ENCODE measurements around the gene DOCK2.
"Not testable (repeated sequence)": the region's sequence is repeated elsewhere in the genome, so short reads cannot be mapped to it uniquely, and the experiment has no call there.

The DOCK2 gene

DNA sequence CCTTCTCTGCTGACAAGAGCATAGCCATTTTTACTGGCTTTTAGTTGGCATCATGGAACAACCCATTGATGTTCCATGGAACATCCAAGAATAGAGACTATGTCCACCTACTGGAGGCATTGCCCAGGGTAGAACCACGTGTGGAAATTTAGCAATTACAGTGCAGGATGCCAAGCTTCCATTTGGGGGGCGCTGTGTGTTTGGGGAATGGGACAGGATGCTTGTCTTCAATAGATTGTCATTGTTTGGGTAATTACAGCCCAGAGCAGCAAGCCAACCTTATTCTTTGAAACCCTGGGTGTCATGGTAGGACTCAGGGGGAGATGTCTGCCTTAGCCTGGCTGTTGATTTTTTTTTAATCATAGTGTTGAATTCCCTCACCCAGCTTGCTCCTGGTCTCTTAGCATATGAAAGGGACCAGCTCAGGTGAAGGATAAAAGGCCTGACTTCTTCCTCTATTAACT is 171.1 kb downstream of the DOCK2 start:
- no peak overlapping the region for H3K9ac ChIP-seq (ENCODE audit: low read depth in 1 of 2, low read length in 2 of 2)
- no peaks in the 10 kb centered on the region for H3K9me3 ChIP-seq (ENCODE audit: control insufficient read depth in 2 of 2, low read length in 2 of 2)
- peaks cover 0 to 6% of the 10 kb centered on the region in 2 donors for H3K36me3 ChIP-seq (ENCODE audit: control insufficient read depth in 2 of 2, insufficient read depth in 2 of 2, low read length in 2 of 2)
- H3K4me3 ChIP-seq (ENCODE audit: low read length in 2 of 2): no peak overlapping the region
- H3K27me3 ChIP-seq (ENCODE audit: control insufficient read depth in 2 of 2, insufficient read depth in 2 of 2, low read length in 2 of 2): no peaks in the 10 kb centered on the region
- no peak overlapping the region for H3K27ac ChIP-seq (ENCODE audit: low read depth in 2 of 2, low read length in 2 of 2)
- no peaks in the 10 kb centered on the region for H3K4me1 ChIP-seq (ENCODE audit: control insufficient read depth in 2 of 2, insufficient read depth in 2 of 2, low read length in 2 of 2)

DNA sequence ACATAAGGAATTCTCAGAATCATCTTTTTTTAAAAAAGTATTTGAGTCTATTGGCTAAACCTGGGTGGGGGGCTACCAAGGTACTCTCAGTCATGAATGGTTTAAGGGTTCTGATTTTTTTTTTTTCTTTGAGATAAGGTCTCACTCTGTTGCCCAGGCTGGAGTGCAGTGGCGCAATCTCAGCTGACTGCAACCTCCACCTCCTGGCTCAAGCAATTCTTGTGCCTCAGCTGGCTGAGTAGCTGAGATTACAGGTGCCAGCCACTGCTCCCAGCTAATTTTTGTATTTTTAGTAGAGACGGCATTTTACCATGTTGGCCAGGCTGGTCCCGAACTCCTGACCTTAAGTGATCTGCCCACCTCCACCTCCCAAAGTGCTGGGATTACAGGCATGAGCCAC is 171.8 kb downstream of the DOCK2 start:
- not testable (repeated sequence) for H3K4me3 ChIP-seq (ENCODE audit: low read length in 2 of 2); H3K9ac ChIP-seq (ENCODE audit: low read depth in 1 of 2, low read length in 2 of 2); H3K4me1 ChIP-seq (ENCODE audit: control insufficient read depth in 2 of 2, insufficient read depth in 2 of 2, low read length in 2 of 2); H3K27ac ChIP-seq (ENCODE audit: low read depth in 2 of 2, low read length in 2 of 2); H3K9me3 ChIP-seq (ENCODE audit: control insufficient read depth in 2 of 2, low read length in 2 of 2); H3K36me3 ChIP-seq (ENCODE audit: control insufficient read depth in 2 of 2, insufficient read depth in 2 of 2, low read length in 2 of 2); H3K27me3 ChIP-seq (ENCODE audit: control insufficient read depth in 2 of 2, insufficient read depth in 2 of 2, low read length in 2 of 2)

- Histone ChIP-seq H3K27ac (ENCODE audit: low read depth in 2 of 2, low read length in 2 of 2) (no peak overlapping the region), H3K9ac (ENCODE audit: low read depth in 1 of 2, low read length in 2 of 2) (no peak overlapping the region), H3K4me3 (ENCODE audit: low read length in 2 of 2) (no peak overlapping the region), H3K36me3 (ENCODE audit: control insufficient read depth in 2 of 2, insufficient read depth in 2 of 2, low read length in 2 of 2) (peaks cover 0 to 5% of the 10 kb centered on the region in 2 donors), H3K27me3 (ENCODE audit: control insufficient read depth in 2 of 2, insufficient read depth in 2 of 2, low read length in 2 of 2) (no peaks in the 10 kb centered on the region), H3K9me3 (ENCODE audit: control insufficient read depth in 2 of 2, low read length in 2 of 2) (no peaks in the 10 kb centered on the region), H3K4me1 (ENCODE audit: control insufficient read depth in 2 of 2, insufficient read depth in 2 of 2, low read length in 2 of 2) (no peaks in the 10 kb centered on the region)
These were observed 172.2 kb downstream of the DOCK2 start for GRCh38 chr5:169809281-169809680.

- H3K9ac ChIP-seq (ENCODE audit: low read depth in 1 of 2, low read length in 2 of 2): no peak overlapping the region
- no peaks in the 10 kb centered on the region for H3K27me3 ChIP-seq (ENCODE audit: control insufficient read depth in 2 of 2, insufficient read depth in 2 of 2, low read length in 2 of 2)
- H3K27ac ChIP-seq (ENCODE audit: low read depth in 2 of 2, low read length in 2 of 2): no peak overlapping the region
- no peak overlapping the region for H3K4me3 ChIP-seq (ENCODE audit: low read length in 2 of 2)
- H3K9me3 ChIP-seq (ENCODE audit: control insufficient read depth in 2 of 2, low read length in 2 of 2): no peaks in the 10 kb centered on the region
- H3K4me1 ChIP-seq (ENCODE audit: control insufficient read depth in 2 of 2, insufficient read depth in 2 of 2, low read length in 2 of 2): no peaks in the 10 kb centered on the region
- H3K36me3 ChIP-seq (ENCODE audit: control insufficient read depth in 2 of 2, insufficient read depth in 2 of 2, low read length in 2 of 2): peaks cover 0 to 5% of the 10 kb centered on the region in 2 donors
These were observed 173.4 kb downstream of the DOCK2 start for GRCh38 chr5:169810524-169810923.

GRCh38 chr5:169811023-169811422 is 173.9 kb downstream of the DOCK2 start:
- Histone ChIP-seq H3K27ac (ENCODE audit: low read depth in 2 of 2, low read length in 2 of 2) (no peak overlapping the region), H3K27me3 (ENCODE audit: control insufficient read depth in 2 of 2, insufficient read depth in 2 of 2, low read length in 2 of 2) (no peaks in the 10 kb centered on the region), H3K9ac (ENCODE audit: low read depth in 1 of 2, low read length in 2 of 2) (no peak overlapping the region), H3K4me1 (ENCODE audit: control insufficient read depth in 2 of 2, insufficient read depth in 2 of 2, low read length in 2 of 2) (no peaks in the 10 kb centered on the region), H3K9me3 (ENCODE audit: control insufficient read depth in 2 of 2, low read length in 2 of 2) (no peaks in the 10 kb centered on the region), H3K4me3 (ENCODE audit: low read length in 2 of 2) (no peak overlapping the region), H3K36me3 (ENCODE audit: control insufficient read depth in 2 of 2, insufficient read depth in 2 of 2, low read length in 2 of 2) (peaks cover 0 to 5% of the 10 kb centered on the region in 2 donors)

DNA sequence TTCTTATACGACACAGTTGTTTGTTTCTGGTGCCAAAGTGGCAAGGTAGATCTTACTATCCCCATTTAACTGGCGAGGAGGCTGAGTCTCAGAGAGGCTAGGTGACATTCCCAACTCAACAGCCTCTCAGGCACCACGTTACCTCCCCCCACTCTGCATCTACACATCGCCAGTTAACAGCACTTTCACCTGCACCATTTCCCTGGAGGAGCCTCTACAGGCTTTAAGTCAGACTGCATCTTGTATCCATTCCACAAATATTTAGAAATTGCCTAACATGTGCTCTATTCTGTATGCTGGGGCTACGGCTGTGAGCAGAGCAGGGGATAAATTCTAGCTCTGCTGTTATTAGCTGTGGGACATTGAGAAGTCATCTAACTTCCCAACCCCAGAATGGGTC is 174.6 kb downstream of the DOCK2 start:
- H3K4me3 ChIP-seq (ENCODE audit: low read length in 2 of 2): no peak overlapping the region
- H3K9ac ChIP-seq (ENCODE audit: low read depth in 1 of 2, low read length in 2 of 2): no peak overlapping the region
- H3K9me3 ChIP-seq (ENCODE audit: control insufficient read depth in 2 of 2, low read length in 2 of 2): no peaks in the 10 kb centered on the region
- no peaks in the 10 kb centered on the region for H3K27me3 ChIP-seq (ENCODE audit: control insufficient read depth in 2 of 2, insufficient read depth in 2 of 2, low read length in 2 of 2)
- H3K36me3 ChIP-seq (ENCODE audit: control insufficient read depth in 2 of 2, insufficient read depth in 2 of 2, low read length in 2 of 2): peaks cover 0 to 5% of the 10 kb centered on the region in 2 donors
- no peaks in the 10 kb centered on the region for H3K4me1 ChIP-seq (ENCODE audit: control insufficient read depth in 2 of 2, insufficient read depth in 2 of 2, low read length in 2 of 2)
- no peak overlapping the region for H3K27ac ChIP-seq (ENCODE audit: low read depth in 2 of 2, low read length in 2 of 2)

- no peak overlapping the region for H3K9ac ChIP-seq (ENCODE audit: low read depth in 1 of 2, low read length in 2 of 2)
- H3K9me3 ChIP-seq (ENCODE audit: control insufficient read depth in 2 of 2, low read length in 2 of 2): no peaks in the 10 kb centered on the region
- H3K4me1 ChIP-seq (ENCODE audit: control insufficient read depth in 2 of 2, insufficient read depth in 2 of 2, low read length in 2 of 2): no peaks in the 10 kb centered on the region
- no peaks in the 10 kb centered on the region for H3K27me3 ChIP-seq (ENCODE audit: control insufficient read depth in 2 of 2, insufficient read depth in 2 of 2, low read length in 2 of 2)
- H3K27ac ChIP-seq (ENCODE audit: low read depth in 2 of 2, low read length in 2 of 2): no peak overlapping the region
- no peak overlapping the region for H3K4me3 ChIP-seq (ENCODE audit: low read length in 2 of 2)
- H3K36me3 ChIP-seq (ENCODE audit: control insufficient read depth in 2 of 2, insufficient read depth in 2 of 2, low read length in 2 of 2): peaks cover 0 to 5% of the 10 kb centered on the region in 2 donors
These were observed 175.7 kb downstream of the DOCK2 start for GRCh38 chr5:169812786-169813185.

- Histone ChIP-seq H3K36me3 (ENCODE audit: control insufficient read depth in 2 of 2, insufficient read depth in 2 of 2, low read length in 2 of 2) (peaks cover 0 to 5% of the 10 kb centered on the region in 2 donors), H3K4me3 (ENCODE audit: low read length in 2 of 2) (no peak overlapping the region), H3K27ac (ENCODE audit: low read depth in 2 of 2, low read length in 2 of 2) (no peak overlapping the region)
These were observed 177.0 kb downstream of the DOCK2 start for GRCh38 chr5:169814045-169814444.

DNA sequence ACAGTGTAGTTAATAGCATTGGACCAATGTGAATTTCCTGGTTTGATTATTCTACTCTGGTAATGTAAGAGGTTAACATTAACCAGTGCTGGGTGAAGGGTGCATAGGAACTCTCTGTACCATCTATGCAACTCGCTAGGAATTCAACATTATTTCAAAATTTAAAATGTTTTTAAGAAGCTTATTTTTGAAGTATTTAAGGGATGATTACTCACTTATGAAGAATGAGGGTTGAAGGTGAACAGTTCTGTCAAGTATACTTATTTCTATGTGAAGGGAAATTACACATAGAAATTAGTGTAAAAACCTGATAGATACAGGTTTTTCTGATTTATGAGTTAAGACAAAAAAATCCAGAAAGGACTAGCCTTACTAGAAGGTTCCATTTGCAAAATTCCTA is 177.4 kb downstream of the DOCK2 start:
- H3K4me3 ChIP-seq (ENCODE audit: low read length in 2 of 2): no peak overlapping the region
- no peaks in the 10 kb centered on the region for H3K27me3 ChIP-seq (ENCODE audit: control insufficient read depth in 2 of 2, insufficient read depth in 2 of 2, low read length in 2 of 2)
- peaks cover 0 to 5% of the 10 kb centered on the region in 2 donors for H3K36me3 ChIP-seq (ENCODE audit: control insufficient read depth in 2 of 2, insufficient read depth in 2 of 2, low read length in 2 of 2)
- no peaks in the 10 kb centered on the region for H3K4me1 ChIP-seq (ENCODE audit: control insufficient read depth in 2 of 2, insufficient read depth in 2 of 2, low read length in 2 of 2)
- H3K9ac ChIP-seq (ENCODE audit: low read depth in 1 of 2, low read length in 2 of 2): no peak overlapping the region
- H3K9me3 ChIP-seq (ENCODE audit: control insufficient read depth in 2 of 2, low read length in 2 of 2): no peaks in the 10 kb centered on the region
- no peak overlapping the region for H3K27ac ChIP-seq (ENCODE audit: low read depth in 2 of 2, low read length in 2 of 2)

More at GRCh38 chr5:169814045-169814444, 177.0 kb downstream of the DOCK2 start:
- Histone ChIP-seq H3K9ac (ENCODE audit: low read depth in 1 of 2, low read length in 2 of 2) (no peak overlapping the region), H3K9me3 (ENCODE audit: control insufficient read depth in 2 of 2, low read length in 2 of 2) (no peaks in the 10 kb centered on the region), H3K4me1 (ENCODE audit: control insufficient read depth in 2 of 2, insufficient read depth in 2 of 2, low read length in 2 of 2) (no peaks in the 10 kb centered on the region), H3K27me3 (ENCODE audit: control insufficient read depth in 2 of 2, insufficient read depth in 2 of 2, low read length in 2 of 2) (no peaks in the 10 kb centered on the region)

GRCh38 chr5:169817031-169817430 is 180.0 kb downstream of the DOCK2 start:
- no peak overlapping the region for H3K9ac ChIP-seq (ENCODE audit: low read depth in 1 of 2, low read length in 2 of 2)
- H3K27me3 ChIP-seq (ENCODE audit: control insufficient read depth in 2 of 2, insufficient read depth in 2 of 2, low read length in 2 of 2): no peaks in the 10 kb centered on the region
- H3K4me3 ChIP-seq (ENCODE audit: low read length in 2 of 2): no peak overlapping the region
- no peaks in the 10 kb centered on the region for H3K4me1 ChIP-seq (ENCODE audit: control insufficient read depth in 2 of 2, insufficient read depth in 2 of 2, low read length in 2 of 2)
- H3K36me3 ChIP-seq (ENCODE audit: control insufficient read depth in 2 of 2, insufficient read depth in 2 of 2, low read length in 2 of 2): no peaks in the 10 kb centered on the region
- H3K27ac ChIP-seq (ENCODE audit: low read depth in 2 of 2, low read length in 2 of 2): no peak overlapping the region
- no peaks in the 10 kb centered on the region for H3K9me3 ChIP-seq (ENCODE audit: control insufficient read depth in 2 of 2, low read length in 2 of 2)

DNA sequence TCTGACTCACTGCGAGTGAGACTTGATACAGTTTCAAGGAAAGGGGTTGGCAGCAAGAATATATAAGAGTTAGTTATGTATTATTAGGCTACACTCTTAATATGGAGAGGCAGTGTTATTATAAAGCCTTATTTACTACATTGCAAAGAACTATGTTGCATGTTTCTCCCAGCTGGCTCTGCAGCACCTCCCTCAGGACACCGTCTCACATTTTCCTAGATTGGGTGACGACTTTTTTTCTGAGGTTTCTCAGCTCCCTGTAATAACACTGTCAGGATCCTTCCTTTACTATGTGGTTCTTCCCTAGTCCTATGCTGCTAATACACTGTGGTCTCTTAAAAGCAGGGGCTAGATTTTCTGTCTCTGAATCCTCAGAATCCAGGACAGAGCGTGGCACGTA is 189.5 kb downstream of the DOCK2 start:
- H3K4me1 ChIP-seq (ENCODE audit: control insufficient read depth in 2 of 2, insufficient read depth in 2 of 2, low read length in 2 of 2): no peaks in the 10 kb centered on the region
- no peaks in the 10 kb centered on the region for H3K9me3 ChIP-seq (ENCODE audit: control insufficient read depth in 2 of 2, low read length in 2 of 2)
- H3K4me3 ChIP-seq (ENCODE audit: low read length in 2 of 2): no peak overlapping the region
- H3K9ac ChIP-seq (ENCODE audit: low read depth in 1 of 2, low read length in 2 of 2): no peak overlapping the region
- H3K27ac ChIP-seq (ENCODE audit: low read depth in 2 of 2, low read length in 2 of 2): no peak overlapping the region
- H3K27me3 ChIP-seq (ENCODE audit: control insufficient read depth in 2 of 2, insufficient read depth in 2 of 2, low read length in 2 of 2): no peaks in the 10 kb centered on the region
- H3K36me3 ChIP-seq (ENCODE audit: control insufficient read depth in 2 of 2, insufficient read depth in 2 of 2, low read length in 2 of 2): no peaks in the 10 kb centered on the region
